ENCODE measurements around the gene TXLNG.
"Not testable (repeated sequence)": the region's sequence is repeated elsewhere in the genome, so short reads cannot be mapped to it uniquely, and the experiment has no call there.

The TXLNG gene

GRCh38 chrX:16774746-16775145 is 11.5 kb upstream of the TXLNG start:
- no peaks in the 10 kb centered on the region for H3K36me3 ChIP-seq (replicated peaks in 1 of 2; ENCODE audit: control insufficient read depth in 2 of 2, insufficient read depth in 2 of 2, low read length in 2 of 2)
- H3K14ac ChIP-seq (ENCODE audit: low read length) = no peak overlapping the region
- H3K9me3 ChIP-seq (replicated peaks in 1 of 2; ENCODE audit: control insufficient read depth in 2 of 2, insufficient read depth in 1 of 2, low read depth in 1 of 2, low read length in 2 of 2) = no peaks in the 10 kb centered on the region
- no peak overlapping the region for H2BK12ac ChIP-seq (ENCODE audit: low read length)
- no peak overlapping the region for H3K4me2 ChIP-seq (ENCODE audit: insufficient read depth, low read length, poor library complexity, severe bottlenecking)
- no peak for DNase-seq (ENCODE audit: low spot score)
- H4K91ac ChIP-seq (ENCODE audit: low read depth, low read length, poor library complexity) = no peak overlapping the region
- WGBS, 2 donors (ENCODE audit: extremely low coverage in 2 of 2, insufficient read length in 2 of 2, insufficient replicate concordance in 1 of 2) = no CpG with 5 or more reads among the region's 2 CpGs
- H4K8ac ChIP-seq (ENCODE audit: low read depth, low read length) = no peak overlapping the region
- no peaks in the 10 kb centered on the region for H3K79me1 ChIP-seq (ENCODE audit: low read depth, low read length)
- no peak overlapping the region for H2BK15ac ChIP-seq (ENCODE audit: low read length)
- no peak overlapping the region for H2BK120ac ChIP-seq (ENCODE audit: low read depth, low read length)
- no peak overlapping the region for H3K9ac ChIP-seq (ENCODE audit: low read depth, low read length, poor library complexity)
- H3K18ac ChIP-seq (ENCODE audit: low read length) = no peak overlapping the region
- no peak overlapping the region for H3K27ac ChIP-seq (replicated peaks; ENCODE audit: low read length)
- no peak overlapping the region for H3K4ac ChIP-seq (ENCODE audit: low read length)
- no peak overlapping the region for H2AK5ac ChIP-seq (ENCODE audit: low read depth, low read length)
- no peak overlapping the region for H2AFZ ChIP-seq (ENCODE audit: low read length)
- H3K4me3 ChIP-seq (ENCODE audit: low read length in 2 of 2) = no peak overlapping the region
- H3K27me3 ChIP-seq (ENCODE audit: control insufficient read depth in 3 of 3, insufficient read depth in 3 of 3, low read depth in 1 of 3, low read length in 3 of 3) = no peaks in the 10 kb centered on the region
- no peak overlapping the region for H2BK5ac ChIP-seq (ENCODE audit: low read length)
- no peak overlapping the region for H3K23ac ChIP-seq (ENCODE audit: low read depth, low read length, poor library complexity)
- H3K4me1 ChIP-seq (ENCODE audit: control insufficient read depth in 2 of 2, insufficient read depth in 1 of 2, low read depth in 1 of 2, low read length in 2 of 2) = peaks cover 0 to 2% of the 10 kb centered on the region in 2 donors

- no peak overlapping the region for H3K4me3 ChIP-seq (ENCODE audit: low read length in 2 of 2)
- no peak overlapping the region for H3K27ac ChIP-seq (replicated peaks; ENCODE audit: low read length)
- H4K91ac ChIP-seq (ENCODE audit: low read depth, low read length, poor library complexity) = no peak overlapping the region
- no peak overlapping the region for H3K23ac ChIP-seq (ENCODE audit: low read depth, low read length, poor library complexity)
- no peak overlapping the region for H3K18ac ChIP-seq (ENCODE audit: low read length)
- H2AK5ac ChIP-seq (ENCODE audit: low read depth, low read length) = no peak overlapping the region
- no peak for DNase-seq (ENCODE audit: low spot score)
- H3K14ac ChIP-seq (ENCODE audit: low read length) = no peak overlapping the region
- H2BK12ac ChIP-seq (ENCODE audit: low read length) = no peak overlapping the region
- H3K4me1 ChIP-seq (ENCODE audit: control insufficient read depth in 2 of 2, insufficient read depth in 1 of 2, low read depth in 1 of 2, low read length in 2 of 2) = no peaks in the 10 kb centered on the region
- H2AFZ ChIP-seq (ENCODE audit: low read length) = no peak overlapping the region
- H2BK5ac ChIP-seq (ENCODE audit: low read length) = no peak overlapping the region
- no peak overlapping the region for H3K9ac ChIP-seq (ENCODE audit: low read depth, low read length, poor library complexity)
- H3K4ac ChIP-seq (ENCODE audit: low read length) = no peak overlapping the region
- no peaks in the 10 kb centered on the region for H3K36me3 ChIP-seq (replicated peaks in 1 of 2; ENCODE audit: control insufficient read depth in 2 of 2, insufficient read depth in 2 of 2, low read length in 2 of 2)
- no peak overlapping the region for H2BK120ac ChIP-seq (ENCODE audit: low read depth, low read length)
- H4K8ac ChIP-seq (ENCODE audit: low read depth, low read length) = no peak overlapping the region
- H3K9me3 ChIP-seq (replicated peaks in 1 of 2; ENCODE audit: control insufficient read depth in 2 of 2, insufficient read depth in 1 of 2, low read depth in 1 of 2, low read length in 2 of 2) = no peaks in the 10 kb centered on the region
- no peaks in the 10 kb centered on the region for H3K79me1 ChIP-seq (ENCODE audit: low read depth, low read length)
- H3K4me2 ChIP-seq (ENCODE audit: insufficient read depth, low read length, poor library complexity, severe bottlenecking) = no peak overlapping the region
- no peak overlapping the region for H2BK15ac ChIP-seq (ENCODE audit: low read length)
- H3K27me3 ChIP-seq (ENCODE audit: control insufficient read depth in 3 of 3, insufficient read depth in 3 of 3, low read depth in 1 of 3, low read length in 3 of 3) = no peaks in the 10 kb centered on the region
Observed at GRCh38 chrX:16778545-16778944, 7.7 kb upstream of the TXLNG start.

GRCh38 chrX:16778993-16779392 is 7.3 kb upstream of the TXLNG start:
- Histone ChIP-seq H3K79me1 (ENCODE audit: low read depth, low read length) (no peaks in the 10 kb centered on the region), H2BK120ac (ENCODE audit: low read depth, low read length) (no peak overlapping the region), H3K9me3 (replicated peaks in 1 of 2; ENCODE audit: control insufficient read depth in 2 of 2, insufficient read depth in 1 of 2, low read depth in 1 of 2, low read length in 2 of 2) (no peaks in the 10 kb centered on the region), H3K4me3 (ENCODE audit: low read length in 2 of 2) (no peak overlapping the region), H2AK5ac (ENCODE audit: low read depth, low read length) (no peak overlapping the region), H3K27me3 (ENCODE audit: control insufficient read depth in 3 of 3, insufficient read depth in 3 of 3, low read depth in 1 of 3, low read length in 3 of 3) (no peaks in the 10 kb centered on the region), H2BK5ac (ENCODE audit: low read length) (no peak overlapping the region), H3K4me2 (ENCODE audit: insufficient read depth, low read length, poor library complexity, severe bottlenecking) (no peak overlapping the region), H3K23ac (ENCODE audit: low read depth, low read length, poor library complexity) (no peak overlapping the region), H2BK15ac (ENCODE audit: low read length) (no peak overlapping the region), H3K9ac (ENCODE audit: low read depth, low read length, poor library complexity) (no peak overlapping the region), H3K18ac (ENCODE audit: low read length) (no peak overlapping the region), H2AFZ (ENCODE audit: low read length) (no peak overlapping the region), H2BK12ac (ENCODE audit: low read length) (no peak overlapping the region), H3K14ac (ENCODE audit: low read length) (no peak overlapping the region), H3K36me3 (replicated peaks in 1 of 2; ENCODE audit: control insufficient read depth in 2 of 2, insufficient read depth in 2 of 2, low read length in 2 of 2) (no peaks in the 10 kb centered on the region), H3K4ac (ENCODE audit: low read length) (no peak overlapping the region), H3K4me1 (ENCODE audit: control insufficient read depth in 2 of 2, insufficient read depth in 1 of 2, low read depth in 1 of 2, low read length in 2 of 2) (no peaks in the 10 kb centered on the region), H4K91ac (ENCODE audit: low read depth, low read length, poor library complexity) (no peak overlapping the region), H3K27ac (replicated peaks; ENCODE audit: low read length) (no peak overlapping the region), H4K8ac (ENCODE audit: low read depth, low read length) (no peak overlapping the region)
- no peak for DNase-seq (ENCODE audit: low spot score)

- H3K9me3 ChIP-seq (replicated peaks in 1 of 2; ENCODE audit: control insufficient read depth in 2 of 2, insufficient read depth in 1 of 2, low read depth in 1 of 2, low read length in 2 of 2); H2BK15ac ChIP-seq (ENCODE audit: low read length); H3K27me3 ChIP-seq (ENCODE audit: control insufficient read depth in 3 of 3, insufficient read depth in 3 of 3, low read depth in 1 of 3, low read length in 3 of 3); H4K91ac ChIP-seq (ENCODE audit: low read depth, low read length, poor library complexity); H3K36me3 ChIP-seq (replicated peaks in 1 of 2; ENCODE audit: control insufficient read depth in 2 of 2, insufficient read depth in 2 of 2, low read length in 2 of 2); H3K4me1 ChIP-seq (ENCODE audit: control insufficient read depth in 2 of 2, insufficient read depth in 1 of 2, low read depth in 1 of 2, low read length in 2 of 2); H2AFZ ChIP-seq (ENCODE audit: low read length); H3K23ac ChIP-seq (ENCODE audit: low read depth, low read length, poor library complexity); H2BK5ac ChIP-seq (ENCODE audit: low read length); H3K4me2 ChIP-seq (ENCODE audit: insufficient read depth, low read length, poor library complexity, severe bottlenecking); DNase-seq (ENCODE audit: low spot score); H3K4me3 ChIP-seq (ENCODE audit: low read length in 2 of 2); H2BK120ac ChIP-seq (ENCODE audit: low read depth, low read length); H3K9ac ChIP-seq (ENCODE audit: low read depth, low read length, poor library complexity); H3K14ac ChIP-seq (ENCODE audit: low read length); H2AK5ac ChIP-seq (ENCODE audit: low read depth, low read length); H2BK12ac ChIP-seq (ENCODE audit: low read length); H3K79me1 ChIP-seq (ENCODE audit: low read depth, low read length); H3K18ac ChIP-seq (ENCODE audit: low read length); H4K8ac ChIP-seq (ENCODE audit: low read depth, low read length); H3K4ac ChIP-seq (ENCODE audit: low read length); H3K27ac ChIP-seq (replicated peaks; ENCODE audit: low read length): not testable (repeated sequence)
- WGBS, 2 donors (ENCODE audit: extremely low coverage in 2 of 2, insufficient read length in 2 of 2, insufficient replicate concordance in 1 of 2) = no CpG with 5 or more reads among the region's 2 CpGs
Observed at GRCh38 chrX:16779815-16780214, 6.5 kb upstream of the TXLNG start.

Data from neuronal stem cell (in vitro differentiated cells).